GM18505 (cell line): Measurements from ENCODE around the gene SKI.

Source experiments
- ATAC-seq: cut with Tn5 transposase; IDR thresholded peaks from one replicate; pipeline ENCODE4 v1.9.1; 2021; ENCODE audit not compliant: unreplicated experiment
- POLR2A ChIP-seq: IDR thresholded peaks from 4 replicates; pipeline ENCODE4 v1.6.1; 2011; ENCODE audit warnings: borderline replicate concordance; ENCODE audit not compliant: insufficient read depth, insufficient read length; ENCODE audit errors: extremely low read depth

Gene SKI

GRCh38 chr1:2297246-2298011 lies 69.3 kb downstream of the SKI start:
- no peak for ATAC-seq

GRCh38 chr1:2298685-2299084 lies 70.6 kb downstream of the SKI start:
- no peak for ATAC-seq
- no peak for TF ChIP-seq POLR2A

More at GRCh38 chr1:2297246-2298011, 69.3 kb downstream of the SKI start:
- TF ChIP-seq POLR2A: no peak

GRCh38 chr1:2299131-2299627 lies 71.1 kb downstream of the SKI start:
- ATAC-seq: no peak
- TF ChIP-seq POLR2A: no peak

- TF ChIP-seq POLR2A: peak; percentile 58
- ATAC-seq: peak; percentile 51
Observed at GRCh38 chr1:2300004-2300771, 72.1 kb downstream of the SKI start.

- ATAC-seq: peak; percentile 43
- TF ChIP-seq POLR2A: no peak
Observed at GRCh38 chr1:2300851-2301606, 72.9 kb downstream of the SKI start.

GRCh38 chr1:2301607-2302291 lies 73.6 kb downstream of the SKI start:
- no peak for TF ChIP-seq POLR2A
- no peak for ATAC-seq

- no peak for ATAC-seq
- TF ChIP-seq POLR2A: no peak
Observed at GRCh38 chr1:2302292-2302925, 74.3 kb downstream of the SKI start.

GRCh38 chr1:2303016-2303775 lies 75.1 kb downstream of the SKI start:
- ATAC-seq: no peak
- TF ChIP-seq POLR2A: no peak

GRCh38 chr1:2303781-2304180 lies 75.7 kb downstream of the SKI start:
- TF ChIP-seq POLR2A: no peak
- no peak for ATAC-seq

- ATAC-seq: no peak
- no peak for TF ChIP-seq POLR2A
Observed at GRCh38 chr1:2304282-2304681, 76.2 kb downstream of the SKI start.

GRCh38 chr1:2304921-2305681 lies 77.0 kb downstream of the SKI start:
- ATAC-seq: no peak
- no peak for TF ChIP-seq POLR2A
